Esophagus squamous epithelium (tissue), 5 donors: ENCODE measurements around the gene TMEM176B. TPM values are rescaled to one million over a fixed set of nuclear protein-coding genes. Genes with fewer than 3 reads are reported as not detected.

Experiments used
- DNase-seq: peaks from one replicate; lab custom pipeline; 2025; lab: John Stamatoyannopoulos, UW
- H3K27ac ChIP-seq, 4 donors: fragments of 200-600 bp; sonication (generic); one replicate each; pipeline ENCODE4 v1.5.1; 2016 to 2019; ENCODE audit warnings: mild to moderate bottlenecking in 1 of 4
- H3K27me3 ChIP-seq, 4 donors: fragments of 200-600 bp; sonication (generic); 1 replicate in 3 of 4; 2 replicates in 1 of 4; pipeline versions ENCODE4 v1.5.1 to v1.6.0; 2017 to 2021; ENCODE audit warnings: antibody characterized with exemption in 1 of 4
- H3K36me3 ChIP-seq, 3 donors: fragments of 200-600 bp; sonication (generic); one replicate each; pipeline ENCODE4 v1.5.1; 2016 to 2019
- H3K4me1 ChIP-seq, 3 donors: fragments of 200-600 bp; sonication (generic); one replicate each; pipeline ENCODE4 v1.5.1; 2017 to 2019
- H3K4me3 ChIP-seq, 4 donors: fragments of 200-600 bp; sonication (generic); 1 replicate in 3 of 4; 2 replicates in 1 of 4; pipeline ENCODE4 v1.5.1; 2016 to 2019; ENCODE audit warnings: mild to moderate bottlenecking in 2 of 4, moderate library complexity in 1 of 4
- H3K9me3 ChIP-seq, 3 donors: fragments of 200-600 bp; sonication (generic); one replicate each; pipeline ENCODE4 v1.5.1; 2016 to 2019
- CTCF ChIP-seq, 6 experiments: fragments of 450-650 bp in 4 of 6; fragments of 200-600 bp in 2 of 6; sonication (generic) in 2 of 6; IDR thresholded peaks; one replicate each; pipeline ENCODE4 v1.5.1; 2016 to 2019; ENCODE audit warnings: antibody characterized with exemption in 6 of 6, mild to moderate bottlenecking in 4 of 6, moderate library complexity in 4 of 6
- POLR2A ChIP-seq, 4 donors: fragments of 450-650 bp; IDR thresholded peaks; one replicate each; pipeline ENCODE4 v1.6.1; 2017; ENCODE audit warnings: antibody characterized with exemption in 4 of 4, mild to moderate bottlenecking in 4 of 4, moderate library complexity in 3 of 4
- WGBS, 2 donors: methylation state at CpG; one replicate each; pipeline ENCODE4 v1.1.5; 2018; 5-methylcytosine and 5-hydroxymethylcytosine counted together
- intact Hi-C: fragments of 100-400 bp; cut with DNase I; formaldehyde crosslinking; loops from one replicate; pipeline ENCODE4 v1.15.0; 2022
- total RNA-seq, 4 donors: library from RNA; depleted of rRNA; stranded (reverse); fragments of >200 nt; gene quantifications; one replicate each; pipeline ENCODE4 v1.1.0, GENCODE V29; 2016
- donor health status: DM: yes; HTN: yes; CAD: no.

TMEM176B gene
- total RNA-seq, 4 donors from 2014 or later: 3.3 to 54.9 (median 12.4) TPM

GRCh38 chr7:150847536-150847935, 47.4 kb upstream of the TMEM176B start:
- no peak overlapping the region for H3K27ac ChIP-seq
- no peak overlapping the region for H3K4me3 ChIP-seq
- H3K9me3 ChIP-seq: no peaks in the 10 kb centered on the region
- H3K4me1 ChIP-seq: peaks cover 0 to 3% (median 0%) of the 10 kb centered on the region in 3 donors
- peaks cover 0 to 13% (median 0%) of the 10 kb centered on the region in 4 donors for H3K27me3 ChIP-seq
- intact Hi-C loops: no loop called here
- DNase-seq: no peak
- WGBS, 2 donors: 82 to 100% methylated on average over 3 to 5 of the region's 5 CpGs
- TF ChIP-seq POLR2A (IDR thresholded peaks at IDR 0.05): no peak
- TF ChIP-seq CTCF (IDR thresholded peaks at IDR 0.05): no peak
- H3K36me3 ChIP-seq: no peaks in the 10 kb centered on the region

GRCh38 chr7:150846291-150847115, 46.3 kb upstream of the TMEM176B start:
- WGBS, 2 donors: 71 to 77% methylated on average over 4 to 8 of the region's 14 CpGs
- Histone ChIP-seq H3K27me3 (peaks cover 0 to 2% (median 0%) of the 10 kb centered on the region in 4 donors), H3K4me3 (no peak overlapping the region), H3K9me3 (no peaks in the 10 kb centered on the region), H3K36me3 (no peaks in the 10 kb centered on the region), H3K27ac (no peak overlapping the region), H3K4me1 (peaks cover 0 to 3% (median 0%) of the 10 kb centered on the region in 3 donors)
- no peak for DNase-seq
- intact Hi-C loops: no loop called here
- TF ChIP-seq CTCF (IDR thresholded peaks at IDR 0.05) (no peak), POLR2A (IDR thresholded peaks at IDR 0.05) (no peak)

- Histone ChIP-seq H3K9me3 (no peaks in the 10 kb centered on the region), H3K27me3 (no peaks in the 10 kb centered on the region), H3K36me3 (no peaks in the 10 kb centered on the region), H3K4me1 (peaks cover 0 to 3% (median 0%) of the 10 kb centered on the region in 3 donors), H3K27ac (no peak overlapping the region), H3K4me3 (no peak overlapping the region)
- 0 to 19% methylated on average over 2 to 4 of the region's 4 CpGs for WGBS, 2 donors
- DNase-seq: no peak
- intact Hi-C loops: no loop called here
- TF ChIP-seq POLR2A (IDR thresholded peaks at IDR 0.05) (no peak), CTCF (IDR thresholded peaks at IDR 0.05) (no peak)
Observed at GRCh38 chr7:150845421-150845861, 45.3 kb upstream of the TMEM176B start.

GRCh38 chr7:150842716-150843115, 42.6 kb upstream of the TMEM176B start:
- intact Hi-C loops: no loop called here
- H3K4me1 ChIP-seq: peaks cover 0 to 3% (median 0%) of the 10 kb centered on the region in 3 donors
- no peaks in the 10 kb centered on the region for H3K36me3 ChIP-seq
- 50 to 80% methylated on average over 2 of the region's 4 CpGs for WGBS, 2 donors
- H3K9me3 ChIP-seq: no peaks in the 10 kb centered on the region
- no peak overlapping the region for H3K27ac ChIP-seq
- H3K27me3 ChIP-seq: no peaks in the 10 kb centered on the region
- H3K4me3 ChIP-seq: no peak overlapping the region
- no peak for DNase-seq
- TF ChIP-seq POLR2A (IDR thresholded peaks at IDR 0.05) (no peak), CTCF (IDR thresholded peaks at IDR 0.05) (no peak)

- H3K4me1 ChIP-seq: peaks cover 0 to 3% (median 0%) of the 10 kb centered on the region in 3 donors
- WGBS, 2 donors: 87% methylated on average over 3 of the region's 3 CpGs; no CpG with 5 or more reads in 1 of the 2 donors
- TF ChIP-seq CTCF (IDR thresholded peaks at IDR 0.05): no peak
- TF ChIP-seq POLR2A (IDR thresholded peaks at IDR 0.05): no peak
- no peaks in the 10 kb centered on the region for H3K27me3 ChIP-seq
- no peaks in the 10 kb centered on the region for H3K9me3 ChIP-seq
- H3K27ac ChIP-seq: no peak overlapping the region
- intact Hi-C loops: no loop called here
- no peak for DNase-seq
- H3K4me3 ChIP-seq: no peak overlapping the region
- no peaks in the 10 kb centered on the region for H3K36me3 ChIP-seq
Observed at GRCh38 chr7:150842018-150842417, 41.9 kb upstream of the TMEM176B start.
